ENCODE measurements around the gene SPEG. TPM values are rescaled to one million over a fixed set of nuclear protein-coding genes. Genes with fewer than 3 reads are reported as not detected.
A peak's percentile ranks its signal among the peaks of the same experiment; 100 is the strongest.

The SPEG gene
- total and polyA plus RNA-seq, 2 of the 8 experiments (the other 6 are each of a cell fraction or from before 2014, with no cell fraction given) = 19.9 to 32.0 TPM

DNA sequence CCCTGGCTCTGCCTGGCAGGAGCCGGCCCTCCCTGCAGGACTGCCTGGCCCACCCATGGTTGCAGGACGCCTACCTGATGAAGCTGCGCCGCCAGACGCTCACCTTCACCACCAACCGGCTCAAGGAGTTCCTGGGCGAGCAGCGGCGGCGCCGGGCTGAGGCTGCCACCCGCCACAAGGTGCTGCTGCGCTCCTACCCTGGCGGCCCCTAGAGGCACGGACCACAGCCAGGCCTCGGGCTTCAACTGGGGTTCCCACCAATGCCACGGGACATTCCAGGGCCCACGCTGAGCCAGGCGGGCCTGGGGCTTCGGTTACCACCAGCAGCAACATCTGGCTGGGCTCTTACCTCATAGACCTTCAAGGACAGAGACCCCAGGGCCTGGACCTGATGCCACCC lies 57.9 kb downstream of the SPEG start:
- no peak overlapping the region for H3K4ac ChIP-seq (replicated peaks; ENCODE audit: insufficient read length, low read depth, low read length)
- H3K4me3 ChIP-seq (ENCODE audit: extremely low read depth in 1 of 4, insufficient read depth in 2 of 4, low read depth in 3 of 4, low read length in 4 of 4) = no peak overlapping the region
- FAIRE-seq (no peak), DNase-seq (ENCODE audit: low read depth in 1 of 2, low spot score in 2 of 2) (peak in 1 of 2 experiments; percentile 76)
- H2BK120ac ChIP-seq (replicated peaks; ENCODE audit: low read depth, low read length) = no peak overlapping the region
- no peak overlapping the region for H2AFZ ChIP-seq (ENCODE audit: low read length)
- H3K36me3 ChIP-seq (ENCODE audit: control insufficient read depth in 2 of 4, insufficient read depth in 4 of 4, low read length in 3 of 4) = no peaks in the 10 kb centered on the region
- H3K79me2 ChIP-seq (ENCODE audit: control insufficient read depth in 1 of 2, insufficient read depth in 2 of 2, low read length in 2 of 2) = no peaks in the 10 kb centered on the region
- no peaks in the 10 kb centered on the region for H3K9me3 ChIP-seq (ENCODE audit: insufficient read depth in 2 of 2, low read depth in 1 of 2, low read length in 1 of 2)
- no peak overlapping the region for H2BK20ac ChIP-seq (ENCODE audit: low read length)
- H2BK5ac ChIP-seq (ENCODE audit: low read depth, low read length) = no peak overlapping the region
- no peak overlapping the region for H3K56ac ChIP-seq (replicated peaks; ENCODE audit: insufficient read length, low read depth, low read length)
- H2BK15ac ChIP-seq (ENCODE audit: low read length) = peak overlapping the region; percentile 8; the same call in 1 of the 2 replicates
- H2AK5ac ChIP-seq (ENCODE audit: low read depth, low read length) = no peak overlapping the region
- H3K27me3 ChIP-seq (replicated peaks in 1 of 4; ENCODE audit: control insufficient read depth in 3 of 4, extremely low read depth in 1 of 4, insufficient read depth in 3 of 4, low read length in 3 of 4) = peaks cover 20 to 44% (median 31%) of the 10 kb centered on the region in 4 experiments
- H3K18ac ChIP-seq (ENCODE audit: extremely low read depth, low read length) = no peak overlapping the region
- H3K23ac ChIP-seq (ENCODE audit: insufficient read length) = no peak overlapping the region
- H3K4me1 ChIP-seq (replicated peaks in 1 of 4; ENCODE audit: control insufficient read depth in 3 of 4, insufficient read depth in 4 of 4, low read length in 3 of 4) = peaks cover 0 to 28% (median 21%) of the 10 kb centered on the region in 4 experiments; a peak in 6 of 7 replicates
- no peak overlapping the region for H2BK12ac ChIP-seq (ENCODE audit: low read depth, low read length)
- H4K8ac ChIP-seq (ENCODE audit: extremely low read depth, insufficient read depth, low read length) = no peak overlapping the region
- H4K91ac ChIP-seq (replicated peaks; ENCODE audit: insufficient read length, low read length) = no peak overlapping the region
- no peak overlapping the region for H3K9ac ChIP-seq (replicated peaks in 1 of 4; ENCODE audit: extremely low read depth in 1 of 4, low read depth in 3 of 4, low read length in 3 of 4)
- ChIA-PET POLR2A (ENCODE audit: partially characterized antibody) (interaction anchor here (0.8 to 19.9 kb wide), 15 partner anchors 8 to 58 kb away, joined by 3 to 216 read pairs (median 4); partner anchors contain the start of gene ASIC4), CTCF (ENCODE audit: partially characterized antibody) (interaction anchor here (0.6 to 113.1 kb wide), 10 partner anchors 3 to 947 kb away, joined by 3 to 7248 read pairs (median 4); partner anchors contain the start of genes ASIC4, CHPF, DES and GMPPA)
- WGBS, 2 experiments (ENCODE audit: extremely low coverage in 1 of 2, insufficient coverage in 1 of 2, insufficient read length in 1 of 2, insufficient replicate concordance in 2 of 2, low coverage in 1 of 2, low lambda C conversion rate in 2 of 2, missing lambda C conversion rate in 1 of 2) = 48% methylated on average over 20 of the region's 20 CpGs; no CpG with 5 or more reads in 1 of the 2 experiments
- H3K27ac ChIP-seq (ENCODE audit: low read depth, low read length) = no peak overlapping the region
- no peak overlapping the region for H3K14ac ChIP-seq (ENCODE audit: insufficient read length)
- peaks cover 10% of the 10 kb centered on the region; the same call in 1 of the 2 replicates for H3K23me2 ChIP-seq (ENCODE audit: low read depth, low read length)
- H4K20me1 ChIP-seq (replicated peaks in 1 of 2; ENCODE audit: control insufficient read depth in 1 of 2, insufficient read depth in 2 of 2, low read length in 2 of 2) = no peaks in the 10 kb centered on the region
- no peak overlapping the region for H4K5ac ChIP-seq (ENCODE audit: insufficient read length, low read depth, low read length)
- no peaks in the 10 kb centered on the region for H3K79me1 ChIP-seq (ENCODE audit: low read depth, low read length)
- H3K4me2 ChIP-seq (ENCODE audit: insufficient read depth in 1 of 2, low read depth in 2 of 2, low read length in 2 of 2) = no peak overlapping the region
- peak; percentile 93 for TF ChIP-seq TEAD4 (IDR thresholded peaks at IDR 0.05; ENCODE audit: low read depth, low read length)
- TF ChIP-seq RAD21 (IDR thresholded peaks at IDR 0.05 in 1 of 2, conservative IDR thresholded peaks at IDR 0.05 in 1 of 2; ENCODE audit: low read depth in 2 of 2, low read length in 2 of 2) = peak; percentile 75 to 83
- TF ChIP-seq RFX5 (IDR thresholded peaks at IDR 0.05; ENCODE audit: borderline replicate concordance, low read depth, low read length) = no peak
- TF ChIP-seq GABPA (IDR thresholded peaks at IDR 0.05; ENCODE audit: borderline replicate concordance, insufficient read depth, low read length) = peak; percentile 16; the same call in 1 of the 2 replicates
- no peak for TF ChIP-seq SIX5 (IDR thresholded peaks at IDR 0.05; ENCODE audit: low read depth, low read length)
- TF ChIP-seq CBX5 (IDR thresholded peaks at IDR 0.05; ENCODE audit: low read depth, low read length) = no peak
- TF ChIP-seq, protein P1, sequence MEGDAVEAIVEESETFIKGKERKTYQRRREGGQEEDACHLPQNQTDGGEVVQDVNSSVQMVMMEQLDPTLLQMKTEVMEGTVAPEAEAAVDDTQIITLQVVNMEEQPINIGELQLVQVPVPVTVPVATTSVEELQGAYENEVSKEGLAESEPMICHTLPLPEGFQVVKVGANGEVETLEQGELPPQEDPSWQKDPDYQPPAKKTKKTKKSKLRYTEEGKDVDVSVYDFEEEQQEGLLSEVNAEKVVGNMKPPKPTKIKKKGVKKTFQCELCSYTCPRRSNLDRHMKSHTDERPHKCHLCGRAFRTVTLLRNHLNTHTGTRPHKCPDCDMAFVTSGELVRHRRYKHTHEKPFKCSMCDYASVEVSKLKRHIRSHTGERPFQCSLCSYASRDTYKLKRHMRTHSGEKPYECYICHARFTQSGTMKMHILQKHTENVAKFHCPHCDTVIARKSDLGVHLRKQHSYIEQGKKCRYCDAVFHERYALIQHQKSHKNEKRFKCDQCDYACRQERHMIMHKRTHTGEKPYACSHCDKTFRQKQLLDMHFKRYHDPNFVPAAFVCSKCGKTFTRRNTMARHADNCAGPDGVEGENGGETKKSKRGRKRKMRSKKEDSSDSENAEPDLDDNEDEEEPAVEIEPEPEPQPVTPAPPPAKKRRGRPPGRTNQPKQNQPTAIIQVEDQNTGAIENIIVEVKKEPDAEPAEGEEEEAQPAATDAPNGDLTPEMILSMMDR (IDR thresholded peaks at IDR 0.05; ENCODE audit: control extremely low read depth in 1 of 3, insufficient read depth in 1 of 3, low read depth in 1 of 3, low read length in 3 of 3) = peak in 2 of 3 experiments; percentile 80 to 97; a peak in 3 of 4 replicates
- TF ChIP-seq KDM5A (IDR thresholded peaks at IDR 0.05; ENCODE audit: low read length) = no peak
- peak; percentile 59 for TF ChIP-seq MAX (IDR thresholded peaks at IDR 0.05)
- no peak for TF ChIP-seq POU5F1 (IDR thresholded peaks at IDR 0.05; ENCODE audit: low read depth, low read length)
